BLaER1 treated with 17β-estradiol and CSF1 and Interleukin-3, amounts not matched to agents 10 nM and 100 nM (cell line): ENCODE measurements around the gene CDH4.
"Not testable (repeated sequence)": the region's sequence is repeated elsewhere in the genome, so short reads cannot be mapped to it uniquely, and the experiment has no call there.

Source experiments
- H3K27ac ChIP-seq, 11 experiments: shearing (Covaris generic); formaldehyde crosslinking; 2 replicates each; pipeline ENCODE4 v1.8.1; 2022
- H3K27me3 ChIP-seq, 11 experiments: shearing (Covaris generic); formaldehyde crosslinking; 2 replicates each; pipeline ENCODE4 v1.8.1; 2022
- H3K36me3 ChIP-seq, 11 experiments: shearing (Covaris generic); formaldehyde crosslinking; 2 replicates each; pipeline ENCODE4 v1.8.1; 2022
- H3K4me1 ChIP-seq, 10 experiments: shearing (Covaris generic); formaldehyde crosslinking; 2 replicates each; pipeline ENCODE4 v1.8.1; 2022
- H3K4me2 ChIP-seq, 11 experiments: shearing (Covaris generic); formaldehyde crosslinking; 2 replicates each; pipeline ENCODE4 v1.8.1; 2022
- H3K4me3 ChIP-seq, 10 experiments: shearing (Covaris generic); formaldehyde crosslinking; 2 replicates each; pipeline ENCODE4 v1.8.1; 2022
- H3K9ac ChIP-seq, 11 experiments: shearing (Covaris generic); formaldehyde crosslinking; 2 replicates each; pipeline ENCODE4 v1.8.1; 2022
- H3K9me3 ChIP-seq, 11 experiments: shearing (Covaris generic); formaldehyde crosslinking; replicated peaks in 1 of 11; 2 replicates each; pipeline ENCODE4 v1.8.1; 2022
- H4K20me1 ChIP-seq, 11 experiments: shearing (Covaris generic); formaldehyde crosslinking; 2 replicates each; pipeline ENCODE4 v1.8.1; 2022
- Cebpa-rat ChIP-seq, 11 experiments: shearing (Covaris generic); IDR thresholded peaks; 2 replicates each; pipeline ENCODE4 v1.8.1; 2022

Gene CDH4

GRCh38 chr20:61850926-61851900 lies 599.2 kb downstream of the CDH4 start:
- no peaks in the 10 kb centered on the region for H3K9me3 ChIP-seq
- H3K27ac ChIP-seq: no peak overlapping the region
- no peaks in the 10 kb centered on the region for H3K36me3 ChIP-seq
- H4K20me1 ChIP-seq: peaks cover 0 to 32% (median 12%) of the 10 kb centered on the region in 11 experiments; a peak in 9 of 22 replicates
- H3K27me3 ChIP-seq: peaks cover 29 to 40% (median 34%) of the 10 kb centered on the region in 11 experiments
- peak overlapping the region in 4 of 10 experiments; percentile 2 to 17 (median 12); a peak in 4 of 20 replicates for H3K4me3 ChIP-seq
- peak overlapping the region; percentile 20 to 98 (median 84) for H3K4me2 ChIP-seq
- TF ChIP-seq Cebpa-rat (IDR thresholded peaks at IDR 0.05): no peak
- peaks cover 25 to 66% (median 45%) of the 10 kb centered on the region in 10 experiments for H3K4me1 ChIP-seq
- H3K9ac ChIP-seq: peak overlapping the region in 3 of 11 experiments; percentile 43 to 56 (median 45); a peak in 4 of 22 replicates

GRCh38 chr20:61852268-61853072 lies 600.4 kb downstream of the CDH4 start:
- Histone ChIP-seq H3K4me3 (no peak overlapping the region; a peak in 1 of 20 replicates), H3K36me3 (no peaks in the 10 kb centered on the region), H3K9ac (peak overlapping the region in 6 of 11 experiments; percentile 42 to 61 (median 50); a peak in 7 of 22 replicates), H3K4me1 (peaks cover 25 to 66% (median 46%) of the 10 kb centered on the region in 10 experiments), H3K4me2 (peak overlapping the region; percentile 62 to 98 (median 84)), H3K9me3 (no peaks in the 10 kb centered on the region), H3K27me3 (peaks cover 29 to 40% (median 34%) of the 10 kb centered on the region in 11 experiments), H4K20me1 (peaks cover 0 to 28% (median 12%) of the 10 kb centered on the region in 11 experiments; a peak in 9 of 22 replicates), H3K27ac (no peak overlapping the region)
- no peak for TF ChIP-seq Cebpa-rat (IDR thresholded peaks at IDR 0.05)

- H3K27ac ChIP-seq: no peak overlapping the region
- H3K9me3 ChIP-seq: no peaks in the 10 kb centered on the region
- no peaks in the 10 kb centered on the region for H3K36me3 ChIP-seq
- peak overlapping the region; percentile 62 to 98 (median 84) for H3K4me2 ChIP-seq
- H3K9ac ChIP-seq: peak overlapping the region in 7 of 11 experiments; percentile 23 to 61 (median 47); a peak in 9 of 22 replicates
- TF ChIP-seq Cebpa-rat (IDR thresholded peaks at IDR 0.05): no peak
- peaks cover 0 to 28% (median 12%) of the 10 kb centered on the region in 11 experiments; a peak in 9 of 22 replicates for H4K20me1 ChIP-seq
- H3K4me3 ChIP-seq: no peak overlapping the region; a peak in 1 of 20 replicates
- H3K4me1 ChIP-seq: peaks cover 25 to 66% (median 46%) of the 10 kb centered on the region in 10 experiments
- H3K27me3 ChIP-seq: peaks cover 29 to 40% (median 34%) of the 10 kb centered on the region in 11 experiments
Observed at GRCh38 chr20:61853073-61854005, 601.3 kb downstream of the CDH4 start.

- peaks cover 25 to 33% (median 27%) of the 10 kb centered on the region in 11 experiments for H3K27me3 ChIP-seq
- not testable (repeated sequence) for H3K27ac ChIP-seq, H3K36me3 ChIP-seq, H3K9ac ChIP-seq, H3K4me3 ChIP-seq, H3K9me3 ChIP-seq
- peaks cover 0 to 28% (median 12%) of the 10 kb centered on the region in 11 experiments; a peak in 9 of 22 replicates for H4K20me1 ChIP-seq
- peaks cover 25 to 58% (median 45%) of the 10 kb centered on the region in 10 experiments for H3K4me1 ChIP-seq
- peak overlapping the region in 4 of 11 experiments; percentile 76 to 98 (median 98); a peak in 5 of 22 replicates for H3K4me2 ChIP-seq
Observed at GRCh38 chr20:61854538-61854937, 602.5 kb downstream of the CDH4 start.

GRCh38 chr20:61855286-61855685 lies 603.2 kb downstream of the CDH4 start:
- Histone ChIP-seq H4K20me1 (peaks cover 0 to 28% (median 12%) of the 10 kb centered on the region in 11 experiments; a peak in 10 of 22 replicates), H3K9ac (no peak overlapping the region), H3K27me3 (peaks cover 18 to 26% (median 19%) of the 10 kb centered on the region in 11 experiments), H3K36me3 (no peaks in the 10 kb centered on the region), H3K4me2 (no peak overlapping the region), H3K4me3 (no peak overlapping the region), H3K27ac (no peak overlapping the region), H3K4me1 (peaks cover 24 to 58% (median 46%) of the 10 kb centered on the region in 10 experiments), H3K9me3 (no peaks in the 10 kb centered on the region)
- TF ChIP-seq Cebpa-rat (IDR thresholded peaks at IDR 0.05): no peak

- Histone ChIP-seq H3K4me1 (peaks cover 30 to 58% (median 46%) of the 10 kb centered on the region in 10 experiments), H3K27ac (no peak overlapping the region), H3K36me3 (no peaks in the 10 kb centered on the region), H3K9ac (no peak overlapping the region), H3K4me2 (peak overlapping the region in 1 of 11 experiments; percentile 18; a peak in 2 of 22 replicates), H4K20me1 (peaks cover 0 to 34% (median 17%) of the 10 kb centered on the region in 11 experiments; a peak in 12 of 22 replicates), H3K27me3 (peaks cover 3 to 18% (median 6%) of the 10 kb centered on the region in 11 experiments; a peak in 21 of 22 replicates), H3K9me3 (no peaks in the 10 kb centered on the region), H3K4me3 (no peak overlapping the region)
- no peak for TF ChIP-seq Cebpa-rat (IDR thresholded peaks at IDR 0.05)
Observed at GRCh38 chr20:61856626-61857413, 604.8 kb downstream of the CDH4 start.

GRCh38 chr20:61857414-61857775 lies 605.3 kb downstream of the CDH4 start:
- Histone ChIP-seq H3K9ac (no peak overlapping the region), H3K9me3 (no peaks in the 10 kb centered on the region), H3K4me3 (no peak overlapping the region), H3K4me2 (no peak overlapping the region), H3K36me3 (no peaks in the 10 kb centered on the region), H3K27ac (no peak overlapping the region), H4K20me1 (peaks cover 0 to 34% (median 18%) of the 10 kb centered on the region in 11 experiments; a peak in 12 of 22 replicates), H3K27me3 (peaks cover 0 to 18% (median 7%) of the 10 kb centered on the region in 11 experiments; a peak in 10 of 22 replicates), H3K4me1 (peaks cover 27 to 58% (median 46%) of the 10 kb centered on the region in 10 experiments)
- no peak for TF ChIP-seq Cebpa-rat (IDR thresholded peaks at IDR 0.05)
